ENCODE results near the gene TNFRSF6B.

The TNFRSF6B gene

GRCh38 chr20:63686094-63686491 lies 10.4 kb upstream of the TNFRSF6B start:
- DNase-seq (ENCODE audit: low read depth in 2 of 2), result no peak

GRCh38 chr20:63686492-63687321 lies 9.7 kb upstream of the TNFRSF6B start:
- peak; percentile 30 to 35 for DNase-seq (ENCODE audit: low read depth in 2 of 2)

- no peak for DNase-seq (ENCODE audit: low read depth in 2 of 2)
Measured at GRCh38 chr20:63687419-63688178, 8.9 kb upstream of the TNFRSF6B start.

- no peak for DNase-seq (ENCODE audit: low read depth in 2 of 2)
Measured at GRCh38 chr20:63688228-63689045, 8.0 kb upstream of the TNFRSF6B start.

- no peak for DNase-seq (ENCODE audit: low read depth in 2 of 2)
Measured at GRCh38 chr20:63689046-63690002, 7.1 kb upstream of the TNFRSF6B start.

- no peak for DNase-seq (ENCODE audit: low read depth in 2 of 2)
Measured at GRCh38 chr20:63690003-63690897, 6.2 kb upstream of the TNFRSF6B start.

GRCh38 chr20:63690898-63691710 lies 5.3 kb upstream of the TNFRSF6B start:
- no peak for DNase-seq (ENCODE audit: low read depth in 2 of 2)

GRCh38 chr20:63691711-63692435 lies 4.6 kb upstream of the TNFRSF6B start:
- DNase-seq (ENCODE audit: low read depth in 2 of 2), result no peak

- no peak for DNase-seq (ENCODE audit: low read depth in 2 of 2)
Measured at GRCh38 chr20:63692436-63693082, 3.9 kb upstream of the TNFRSF6B start.

GRCh38 chr20:63693083-63693732 lies 3.2 kb upstream of the TNFRSF6B start:
- no peak for DNase-seq (ENCODE audit: low read depth in 2 of 2)

GRCh38 chr20:63693733-63694583 lies 2.5 kb upstream of the TNFRSF6B start:
- no peak for DNase-seq (ENCODE audit: low read depth in 2 of 2)

GRCh38 chr20:63694584-63695423 lies 1.6 kb upstream of the TNFRSF6B start:
- DNase-seq (ENCODE audit: low read depth in 2 of 2), result no peak

- no peak for DNase-seq (ENCODE audit: low read depth in 2 of 2)
Measured at GRCh38 chr20:63695424-63696305, 787 bp upstream of the TNFRSF6B start.

- DNase-seq (ENCODE audit: low read depth in 2 of 2), result no peak
Measured at GRCh38 chr20:63696306-63696627, 185 bp upstream of the TNFRSF6B start.
